Posterior cingulate gyrus (tissue), 11 donors: ENCODE measurements around the gene ERICH3.
"Not testable (repeated sequence)": the region's sequence is repeated elsewhere in the genome, so short reads cannot be mapped to it uniquely, and the experiment has no call there.

Source experiments
- DNase-seq, 10 donors: peaks; one replicate each; pipeline versions ENCODE4 v3.0.0 to v3.0.0-alpha.2; 2020 to 2021; ENCODE audit warnings: mixed read lengths in 3 of 10
- intact Hi-C: fragments of 100-400 bp; cut with DNase I; formaldehyde crosslinking; loops from one replicate; pipeline ENCODE4 v1.15.1; 2023

The ERICH3 gene

DNA sequence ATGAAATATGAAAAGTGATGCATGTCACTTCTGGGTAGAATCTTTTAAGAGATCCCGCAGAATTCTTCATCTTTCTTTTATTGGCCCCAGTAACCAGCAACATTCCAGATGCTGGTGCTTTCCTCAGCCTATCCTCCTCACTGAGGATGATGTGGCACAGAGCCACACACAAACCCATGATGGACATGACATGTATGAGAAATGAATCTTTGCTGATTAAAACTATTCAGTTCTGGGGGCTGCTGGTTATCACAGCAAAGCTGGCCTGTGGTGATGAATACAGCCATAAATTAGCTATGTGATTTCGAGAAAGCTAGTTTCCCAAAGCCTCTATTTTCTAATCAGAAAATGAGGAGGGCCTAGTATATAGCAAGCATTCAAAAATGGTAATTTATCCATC, 8.3 kb upstream of the ERICH3 start:
- DNase-seq: no peak

DNA sequence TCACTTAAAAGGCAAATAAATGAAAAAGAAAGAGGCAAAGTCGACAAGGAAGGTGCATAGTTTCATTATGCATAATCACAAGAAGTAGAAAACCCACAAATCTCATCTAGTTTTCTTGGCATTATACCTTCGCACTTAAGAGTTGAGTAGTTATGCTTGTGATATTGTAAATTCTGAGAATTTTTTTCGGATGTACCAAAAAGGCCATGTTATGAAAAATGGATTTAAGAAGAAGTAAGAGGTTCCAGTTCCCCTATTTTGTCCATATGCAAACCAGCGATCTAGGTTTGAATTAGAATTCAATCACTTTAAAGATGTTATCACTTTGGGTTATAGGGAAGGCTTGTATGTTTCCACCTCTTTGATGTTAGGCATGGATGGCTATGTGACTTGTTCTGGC, 7.9 kb upstream of the ERICH3 start:
- intact Hi-C loops: no loop called here
- no peak for DNase-seq

More for the DNA sequence above, 8.3 kb upstream of the ERICH3 start:
- intact Hi-C loops: no loop called here

DNA sequence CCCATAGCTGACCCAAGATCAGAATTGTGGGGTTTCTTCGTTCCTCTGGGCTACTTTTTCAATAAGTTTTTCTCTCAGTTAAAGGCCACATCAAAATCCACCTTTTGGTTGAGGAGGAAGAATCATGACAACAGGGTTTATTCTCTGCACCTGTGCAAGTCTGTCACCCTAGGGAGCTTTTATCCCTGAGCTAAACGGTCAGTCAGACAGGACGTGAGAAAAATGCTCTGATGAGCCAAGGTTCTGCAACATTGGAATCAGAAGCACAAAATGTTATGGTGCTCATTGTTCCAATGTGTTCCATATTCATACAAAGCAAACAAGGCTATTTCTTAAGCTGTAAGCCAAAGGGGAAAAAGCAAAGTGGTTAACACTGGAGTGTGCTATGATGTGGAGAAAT, 7.4 kb upstream of the ERICH3 start:
- no peak for DNase-seq
- intact Hi-C loops: no loop called here

DNA sequence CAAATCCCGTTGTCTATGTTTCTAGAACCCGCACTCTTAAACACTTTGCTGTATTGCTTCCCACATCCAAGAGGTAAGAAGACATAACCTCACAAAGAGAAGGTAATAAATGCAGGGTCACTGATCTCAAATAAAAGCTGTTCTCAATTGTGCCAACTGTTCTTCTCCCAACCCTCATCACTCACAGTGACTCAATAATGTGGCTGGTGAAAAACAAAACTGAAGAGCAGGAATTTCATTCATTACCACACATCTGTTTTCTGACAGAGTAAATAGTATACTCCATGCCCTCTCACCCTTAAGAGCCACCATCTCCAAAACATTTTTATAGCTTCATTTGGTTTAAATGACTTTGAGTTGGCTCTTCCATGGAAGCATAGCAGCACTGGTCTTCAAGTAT, 6.2 kb upstream of the ERICH3 start:
- DNase-seq: no peak
- intact Hi-C loops: no loop called here

DNA sequence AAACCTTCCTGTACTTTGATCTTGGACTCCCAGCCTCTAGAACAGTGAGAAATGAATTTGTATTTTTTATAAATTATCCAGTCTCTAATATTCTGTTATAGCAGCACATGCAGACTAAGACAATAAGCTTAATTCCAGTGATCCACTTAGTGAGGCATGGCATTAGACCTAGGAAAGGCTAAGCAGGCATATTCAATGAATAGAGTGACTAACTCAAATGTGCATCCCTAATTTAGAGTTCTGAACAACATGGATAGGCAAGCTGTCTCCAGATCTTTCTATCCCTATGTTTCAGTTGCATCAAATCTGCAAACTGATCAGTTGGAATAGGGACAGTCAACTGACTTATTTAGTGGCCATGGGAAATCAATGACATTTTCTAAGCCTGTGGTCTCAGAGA, 4.3 kb upstream of the ERICH3 start:
- DNase-seq: no peak
- intact Hi-C loops: no loop called here

DNA sequence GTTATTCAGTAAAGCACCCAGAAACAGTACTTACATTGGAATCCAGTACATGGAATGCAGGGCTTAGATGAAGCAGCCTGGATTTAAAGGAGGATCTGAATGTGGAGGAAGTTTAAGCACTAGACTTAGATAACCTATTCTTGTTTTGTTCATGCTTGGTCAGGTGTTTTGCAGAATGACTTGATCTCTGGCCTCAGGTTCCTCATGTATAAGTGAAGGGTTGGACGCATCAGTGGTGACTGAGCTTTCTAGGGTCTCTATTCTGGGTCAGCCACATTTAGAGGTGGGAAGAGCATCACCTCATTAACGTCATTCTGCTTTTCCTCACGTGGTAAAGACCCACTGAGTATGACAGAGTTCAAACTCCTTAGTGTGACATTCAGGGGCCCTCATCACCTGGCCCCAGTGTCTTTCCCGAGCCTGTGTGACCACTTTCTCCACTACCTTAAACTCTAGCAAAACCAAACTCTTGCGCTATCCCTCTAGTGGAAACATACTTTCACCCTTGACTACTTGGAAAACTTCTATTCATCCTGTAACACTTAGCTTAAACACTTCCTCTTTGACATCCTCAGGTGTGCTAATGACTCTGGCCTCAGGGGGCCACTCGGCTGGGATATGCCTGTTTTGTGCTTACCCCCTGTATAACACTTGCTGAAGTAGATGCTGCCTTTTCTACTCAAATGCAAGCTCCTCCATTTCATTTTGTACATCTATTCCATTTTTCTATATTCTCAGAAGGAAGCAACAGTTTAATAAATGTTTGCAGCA, 871 bp upstream of the ERICH3 start:
- intact Hi-C loops: no loop called here
- no peak for DNase-seq

DNA sequence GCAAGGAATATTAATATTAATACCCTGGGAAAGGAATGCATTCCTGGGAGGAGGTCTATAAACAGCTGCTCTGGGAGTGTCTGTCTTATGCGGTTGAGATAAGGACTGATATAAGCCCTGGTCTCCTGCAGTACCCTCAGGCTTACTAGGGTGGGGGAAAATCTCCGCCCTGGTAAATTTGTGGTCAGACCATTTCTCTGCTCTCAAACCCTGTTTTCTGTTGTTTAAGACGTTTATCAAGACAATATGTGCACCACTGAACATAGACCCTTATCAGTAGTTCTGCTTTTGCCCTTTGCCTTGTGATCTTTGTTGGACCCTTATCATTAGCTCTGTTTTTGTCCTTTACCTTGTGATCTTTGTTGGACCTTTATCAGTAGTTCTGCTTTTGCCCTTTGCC, 2.7 kb downstream of the ERICH3 start:
- intact Hi-C loops, DNase-seq: not testable (repeated sequence)

DNA sequence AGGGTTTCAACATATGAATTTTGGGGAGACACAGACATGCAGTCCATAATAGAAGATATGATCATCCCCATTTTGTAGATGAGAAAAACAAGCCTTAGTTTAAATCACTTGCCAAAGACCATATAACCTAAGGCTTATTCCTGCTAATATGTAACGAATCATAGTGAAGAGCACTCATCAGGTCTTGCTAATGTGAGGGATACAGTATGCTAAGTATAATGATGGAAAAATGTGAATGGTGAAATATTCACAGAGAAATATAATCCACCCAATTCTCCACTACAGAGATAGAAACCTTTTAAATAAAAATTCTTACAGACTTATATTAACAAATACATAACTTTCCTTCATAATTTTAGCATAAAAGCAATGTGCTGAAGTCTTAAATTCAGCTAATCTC, 18.9 kb downstream of the ERICH3 start:
- DNase-seq: no peak
- intact Hi-C loops: no loop called here

DNA sequence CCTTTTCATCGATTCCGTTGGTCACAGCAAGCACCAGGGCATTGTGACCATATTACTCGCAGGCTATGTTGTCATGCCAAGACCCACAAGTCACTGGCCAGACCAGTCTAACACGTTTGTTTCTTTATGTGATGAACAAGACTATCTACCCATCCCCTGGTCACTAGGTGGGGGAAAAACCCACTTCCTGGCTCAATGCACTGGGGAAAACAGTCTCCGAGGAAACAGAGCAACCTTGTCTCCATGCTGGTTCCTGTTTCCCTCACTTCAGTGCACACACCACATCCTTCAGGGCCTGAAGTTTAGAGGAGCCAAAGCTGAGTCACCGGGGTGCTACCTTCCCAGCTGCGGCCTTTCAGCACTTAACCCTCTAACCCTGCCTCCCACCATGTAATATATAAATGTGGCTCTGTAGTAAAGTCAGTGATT, 20.9 kb downstream of the ERICH3 start:
- no peak for DNase-seq
- intact Hi-C loops: no loop called here

DNA sequence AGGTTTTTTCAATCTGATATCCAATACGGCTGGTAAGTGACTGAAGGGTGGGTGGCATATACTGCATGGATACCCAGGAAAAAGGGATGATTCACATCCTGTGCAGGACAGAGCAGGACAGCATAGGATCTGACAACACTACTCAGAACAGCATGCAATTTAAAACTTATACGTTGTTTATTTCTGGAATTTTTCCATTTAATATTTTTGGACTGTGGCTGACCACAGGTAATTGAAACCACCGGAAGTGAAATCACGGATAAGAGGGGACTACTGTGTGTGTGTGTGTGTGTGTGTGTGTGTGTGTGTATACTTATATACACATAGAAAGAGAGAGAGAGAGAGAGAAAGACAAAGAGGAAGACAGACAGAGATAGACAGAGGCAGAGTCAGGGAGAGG, 23.0 kb downstream of the ERICH3 start:
- intact Hi-C loops: no loop called here
- DNase-seq: no peak

DNA sequence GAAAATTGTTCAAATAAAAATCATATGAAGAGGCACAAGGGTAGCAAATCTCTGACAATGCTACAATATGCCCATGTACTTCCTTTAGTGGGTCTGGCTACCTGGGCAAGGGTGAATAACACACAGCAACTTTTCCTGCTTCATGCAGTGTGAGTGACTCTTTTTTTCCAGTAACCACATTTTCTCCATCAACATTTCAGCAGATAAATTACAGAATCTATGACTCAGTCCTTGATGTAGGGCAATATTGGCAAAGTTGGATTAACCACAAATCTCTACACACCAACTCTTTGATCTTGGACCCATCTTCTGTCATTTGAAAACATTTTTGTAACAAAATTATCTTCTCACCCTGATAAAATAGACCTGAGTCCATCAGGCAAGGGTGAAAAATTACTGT, 31.7 kb downstream of the ERICH3 start:
- intact Hi-C loops: no loop called here

DNA sequence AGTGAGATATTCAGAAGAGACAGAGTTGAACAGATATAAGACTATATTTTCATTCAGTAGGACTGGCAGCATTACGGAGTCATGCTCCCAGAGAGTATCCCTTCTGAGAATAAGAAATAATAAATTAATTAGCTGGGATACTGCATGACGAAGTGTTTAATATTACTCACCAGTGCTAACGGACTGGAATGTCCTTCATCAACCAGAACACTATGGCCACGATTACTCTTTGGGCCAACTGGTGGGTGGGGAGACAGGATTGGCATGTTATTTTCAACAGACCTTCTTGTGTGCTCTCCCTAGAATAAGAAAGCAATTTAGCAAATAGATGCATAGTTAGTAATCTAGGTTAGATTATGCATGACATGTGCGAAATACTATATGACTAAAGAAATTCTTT, 32.4 kb downstream of the ERICH3 start:
- intact Hi-C loops: no loop called here
- no peak for DNase-seq

More for the DNA sequence above, 31.7 kb downstream of the ERICH3 start:
- no peak for DNase-seq

DNA sequence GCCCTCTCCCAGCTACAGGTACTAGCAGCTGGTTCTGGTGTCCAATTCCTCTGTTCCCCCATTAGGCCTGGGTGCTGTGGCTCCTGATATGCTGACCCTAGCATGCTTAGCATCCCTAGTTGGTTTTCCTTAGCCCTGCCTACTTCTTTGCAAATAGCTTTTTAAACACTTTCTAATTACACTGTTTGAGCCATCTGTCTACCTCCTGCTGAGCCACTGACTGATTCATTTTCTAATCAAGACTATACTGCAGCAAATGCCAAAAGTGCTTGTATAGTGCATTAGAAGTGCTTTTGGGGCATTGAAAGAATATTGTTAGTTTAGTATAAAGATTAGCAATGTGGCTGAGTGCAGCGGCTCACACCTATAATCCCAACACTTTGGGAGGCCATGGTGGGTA, 36.3 kb downstream of the ERICH3 start:
- intact Hi-C loops: no loop called here
- DNase-seq: no peak

DNA sequence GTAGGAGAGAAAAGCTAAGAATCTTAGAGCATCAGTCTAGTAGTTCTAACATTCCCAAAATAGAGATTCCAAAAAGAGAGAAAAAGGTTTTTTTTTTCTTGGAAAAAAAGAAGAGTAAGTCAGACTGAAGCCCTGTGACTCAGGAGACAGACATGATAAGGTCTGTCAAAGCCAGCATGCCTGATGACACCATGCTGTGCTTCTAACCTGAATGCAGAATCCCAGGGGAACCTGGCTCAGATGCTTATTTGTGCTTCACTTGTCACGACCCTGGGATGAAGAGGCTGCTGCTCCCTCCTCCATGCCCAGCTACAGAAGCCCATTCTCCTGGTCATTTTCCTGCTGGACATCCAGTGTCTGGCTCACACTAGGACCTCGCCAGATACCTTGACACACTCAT, 44.3 kb downstream of the ERICH3 start:
- DNase-seq: no peak
- intact Hi-C loops: no loop called here

DNA sequence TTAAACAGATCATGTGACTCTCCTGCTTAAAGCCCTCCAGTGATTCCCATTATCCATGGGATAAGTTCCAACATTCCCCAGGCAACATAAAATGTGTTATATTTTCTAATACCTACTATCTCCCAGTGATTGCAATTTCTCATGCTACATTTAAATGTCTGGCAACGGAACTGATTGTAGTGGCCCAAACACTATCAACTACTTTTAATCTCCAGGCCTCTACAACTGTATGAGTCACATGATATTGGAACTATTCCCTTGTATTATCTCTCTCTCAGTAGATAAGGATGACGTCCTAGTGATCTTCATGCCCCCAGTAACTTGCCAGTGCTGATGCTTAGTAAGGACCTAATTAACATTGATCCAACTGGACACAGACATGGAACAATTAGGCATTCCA, 49.9 kb downstream of the ERICH3 start:
- intact Hi-C loops: no loop called here
- no peak for DNase-seq

DNA sequence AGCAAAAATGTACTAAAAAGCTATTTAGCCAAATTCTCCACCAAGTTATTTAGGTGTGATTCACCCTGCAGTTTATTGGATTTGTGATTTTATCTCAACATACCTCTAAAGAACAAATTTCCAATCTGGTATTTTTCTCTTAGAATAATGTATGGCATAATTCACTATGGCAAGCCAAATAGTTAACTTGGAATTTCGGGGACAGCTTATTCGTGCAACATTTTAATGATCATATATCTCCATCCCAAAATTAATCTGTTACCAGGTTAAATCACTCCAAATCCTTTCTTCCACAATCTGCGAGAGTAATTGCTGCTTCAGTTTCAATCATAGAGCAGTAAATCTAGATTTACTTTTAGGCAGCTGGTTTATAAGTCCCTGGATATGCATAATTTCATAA, 53.4 kb downstream of the ERICH3 start:
- DNase-seq: no peak
- intact Hi-C loops: no loop called here

DNA sequence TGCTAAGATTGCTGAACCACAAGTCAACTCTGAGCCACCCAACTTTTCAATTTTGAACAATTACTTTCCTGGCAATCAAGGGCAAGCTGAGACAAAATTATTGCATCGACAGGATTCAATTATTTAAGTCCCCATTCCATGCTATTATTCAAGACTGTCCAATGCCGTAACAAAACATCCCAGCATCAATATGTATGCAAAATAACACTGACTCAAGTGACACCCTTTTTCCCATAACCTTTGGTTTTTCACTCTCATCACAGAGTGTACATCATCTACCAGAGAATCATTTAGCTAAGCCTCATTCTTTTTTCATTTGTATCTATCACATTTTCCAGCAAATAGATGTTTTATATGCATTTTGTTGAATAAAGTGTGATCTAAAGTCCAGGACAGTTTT, 54.6 kb downstream of the ERICH3 start:
- intact Hi-C loops: no loop called here
- DNase-seq: no peak

DNA sequence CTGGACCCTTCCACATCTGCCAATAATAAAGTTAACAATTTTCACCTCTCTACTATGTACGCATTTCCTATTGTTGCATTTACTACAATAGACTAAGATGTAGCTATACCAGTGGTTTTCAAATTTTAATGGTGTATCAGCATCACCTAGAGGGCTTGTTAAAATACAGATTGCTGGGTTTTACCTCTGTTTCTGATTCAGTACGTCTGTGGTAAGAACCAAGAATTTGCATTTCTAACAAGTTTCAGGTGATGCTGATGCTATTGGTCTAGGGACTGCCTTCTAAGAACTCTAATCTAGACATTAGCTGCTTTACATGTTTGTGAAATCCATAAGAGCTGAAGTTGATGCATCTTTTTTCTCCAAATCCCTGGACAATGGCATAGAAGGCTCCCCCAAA, 59.7 kb downstream of the ERICH3 start:
- no peak for DNase-seq
- intact Hi-C loops: no loop called here

DNA sequence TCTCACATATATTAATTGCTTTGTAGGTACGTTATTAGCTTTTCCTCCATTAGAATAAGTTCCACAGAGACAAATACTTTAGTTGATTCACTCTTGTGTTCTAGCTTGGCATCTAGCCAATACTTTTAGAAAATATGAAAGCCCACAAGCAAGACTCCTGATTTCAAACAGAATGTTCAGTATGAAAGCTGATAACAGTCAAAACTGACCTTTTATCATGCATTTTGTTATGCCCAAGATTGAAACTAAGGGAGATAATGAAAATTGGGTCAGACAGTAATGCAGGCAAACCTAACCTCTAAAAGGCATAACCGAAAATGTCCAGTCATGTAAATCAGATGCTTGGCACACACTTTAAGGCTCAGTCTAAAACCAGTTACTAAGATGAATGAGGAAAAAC, 61.7 kb downstream of the ERICH3 start:
- no peak for DNase-seq
- intact Hi-C loops: no loop called here

DNA sequence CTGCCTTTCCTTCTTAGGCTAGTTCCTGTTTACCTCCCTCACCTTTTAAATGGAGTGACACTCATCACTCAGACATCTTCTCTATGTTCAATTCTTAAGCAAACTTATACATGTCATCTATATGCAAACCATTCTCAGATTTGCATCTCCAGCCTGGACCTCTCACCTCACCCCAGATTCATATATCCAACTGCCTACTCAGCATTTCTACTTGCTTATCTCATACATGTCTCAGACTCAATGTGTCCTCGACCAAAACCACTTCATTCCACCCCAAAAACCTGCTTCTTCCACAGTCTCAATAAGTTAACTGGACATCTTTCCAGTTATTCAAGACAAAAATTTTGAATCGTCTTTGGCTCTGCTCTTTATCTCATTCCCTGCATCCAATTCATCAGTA, 62.6 kb downstream of the ERICH3 start:
- DNase-seq: no peak
- intact Hi-C loops: no loop called here

DNA sequence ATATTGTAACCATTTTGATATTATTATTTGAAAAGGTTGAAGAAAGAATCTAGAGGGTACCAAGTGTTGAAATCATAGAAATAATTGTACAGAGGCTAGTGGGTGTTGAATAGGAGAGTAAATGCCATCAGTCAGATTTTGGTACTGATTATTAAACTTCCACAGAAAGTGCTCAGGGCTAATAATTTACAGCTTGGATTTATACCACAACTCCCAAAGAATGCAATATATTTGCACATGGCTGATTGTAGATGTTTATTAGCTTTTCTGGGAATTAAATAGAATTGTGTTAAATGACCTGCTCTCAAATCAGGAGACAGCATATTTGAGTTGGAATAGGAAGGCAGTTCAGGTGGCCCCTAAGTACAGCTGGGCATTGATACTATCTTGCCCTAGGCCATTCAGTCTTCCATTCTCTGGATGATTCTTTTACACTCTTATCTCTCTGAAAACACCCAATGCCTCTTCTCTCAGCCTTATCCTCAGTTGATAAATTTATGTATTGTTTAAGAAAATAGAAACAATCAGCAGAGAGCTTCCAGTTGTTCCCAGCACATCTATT, 63.7 kb downstream of the ERICH3 start:
- no peak for DNase-seq
- intact Hi-C loops: no loop called here

DNA sequence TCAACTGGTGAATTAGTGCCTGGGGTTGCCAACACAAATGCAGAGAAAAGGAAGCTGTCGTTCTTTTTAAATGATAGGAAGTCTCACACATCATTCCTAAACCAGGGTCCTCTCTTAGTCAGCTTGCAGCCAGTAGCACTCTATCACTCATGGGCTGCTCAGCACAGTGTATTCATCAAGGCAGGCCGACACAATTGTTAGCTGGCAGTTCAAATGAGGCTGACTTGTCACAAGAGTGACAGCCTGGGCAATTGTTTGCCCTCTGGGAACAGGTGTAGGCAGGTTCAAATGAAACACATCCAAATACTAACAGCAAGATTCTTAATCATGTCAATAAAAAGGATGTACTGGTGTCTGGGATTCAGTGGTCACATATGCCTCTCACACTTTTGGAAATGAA, 76.9 kb downstream of the ERICH3 start:
- no peak for DNase-seq
- intact Hi-C loops: no loop called here
